HEK293 (cell line): Measurements from ENCODE around the gene ANKRD53.
"Not testable (repeated sequence)": the region's sequence is repeated elsewhere in the genome, so short reads cannot be mapped to it uniquely, and the experiment has no call there.

ENCODE experiments used
- CTCF ChIA-PET: fragments of 350-600 bp; formaldehyde crosslinking; extraction: SDS; loops from one replicate; lab custom pipeline; 2021; ENCODE audit warnings: antibody characterized with exemption; lab: Yijun Ruan, JAX
- POLR2A ChIA-PET: fragments of 300-600 bp; formaldehyde crosslinking; extraction: SDS; loops from one replicate; lab custom pipeline; 2020; ENCODE audit warnings: antibody characterized with exemption, inconsistent platforms; lab: Yijun Ruan, JAX
- H3K27ac ChIP-seq: fragments of 200-500 bp; sonication (Bioruptor generic); 2 replicates; pipeline ENCODE4 v1.5.1; 2014; ENCODE audit warnings: low read depth, low read length, control low read depth, inconsistent platforms; ENCODE audit errors: extremely low read depth
- H3K36me3 ChIP-seq, 2 experiments: fragments of 200-500 bp in 1 of 2; sonication (Bioruptor generic) in 1 of 2; 1 replicate in 1 of 2; 2 replicates in 1 of 2; pipeline ENCODE4 v1.5.1; 2014 to 2017; ENCODE audit warnings: inconsistent platforms in 2 of 2, low read length in 2 of 2; ENCODE audit not compliant: control insufficient read depth in 2 of 2, insufficient read depth in 1 of 2
- H3K4me1 ChIP-seq: fragments of 200-500 bp; sonication (Bioruptor generic); 2 replicates; pipeline ENCODE4 v1.5.1; 2014; ENCODE audit warnings: mild to moderate bottlenecking, low read length, inconsistent platforms; ENCODE audit not compliant: control insufficient read depth, insufficient read depth
- H3K4me3 ChIP-seq: 2 replicates; pipeline ENCODE4 v1.5.1; 2011; ENCODE audit warnings: low read depth, mild to moderate bottlenecking, control low read depth, low read length, moderate library complexity
- H3K9me3 ChIP-seq: fragments of 200-500 bp; sonication (Bioruptor generic); 2 replicates; pipeline ENCODE4 v1.5.1; 2014; ENCODE audit warnings: low read depth, low read length, inconsistent platforms; ENCODE audit not compliant: control insufficient read depth, insufficient read depth
- GLI2 ChIP-seq: fragments of 450-650 bp; formaldehyde crosslinking; IDR thresholded peaks from 2 replicates; pipeline ENCODE4; 2017; ENCODE audit warnings: missing biosample characterization, missing genetic modification characterization, low read depth, borderline replicate concordance
- KLF7 ChIP-seq: fragments of 450-650 bp; formaldehyde crosslinking; IDR thresholded peaks from 2 replicates; pipeline ENCODE4 v1.5.1; 2016; ENCODE audit warnings: missing biosample characterization, missing genetic modification characterization, borderline replicate concordance
- SCRT2 ChIP-seq: fragments of 450-650 bp; formaldehyde crosslinking; IDR thresholded peaks from 2 replicates; pipeline ENCODE4 v1.5.1; 2016; ENCODE audit warnings: missing biosample characterization, missing genetic modification characterization
- ZNF19 ChIP-seq: fragments of 450-650 bp; formaldehyde crosslinking; IDR thresholded peaks from 2 replicates; pipeline ENCODE4; 2016; ENCODE audit warnings: missing biosample characterization, missing genetic modification characterization, low read depth
- ZNF548 ChIP-seq: fragments of 450-650 bp; formaldehyde crosslinking; IDR thresholded peaks from 2 replicates; pipeline ENCODE4 v1.5.1; 2016; ENCODE audit warnings: missing biosample characterization, missing genetic modification characterization
- ZNF623 ChIP-seq: fragments of 450-650 bp; formaldehyde crosslinking; IDR thresholded peaks from 2 replicates; pipeline ENCODE4 v1.5.1; 2016; ENCODE audit warnings: missing biosample characterization, missing genetic modification characterization
- TF ChIP-seq, protein P1 (sequence below): fragments of 450-650 bp; formaldehyde crosslinking; IDR thresholded peaks from 2 replicates; pipeline ENCODE4 v1.5.1; 2016; ENCODE audit warnings: missing biosample characterization, missing genetic modification characterization
- TF ChIP-seq, protein P2 (sequence below): fragments of 450-650 bp; formaldehyde crosslinking; IDR thresholded peaks from 2 replicates; pipeline ENCODE4 v1.5.0; 2017; ENCODE audit warnings: missing biosample characterization, missing genetic modification characterization, borderline replicate concordance
- TF ChIP-seq, protein P3 (sequence below): sonication (generic); formaldehyde crosslinking; IDR thresholded peaks from 2 replicates; pipeline ENCODE4 v1.8.1; 2022; ENCODE audit warnings: mild to moderate bottlenecking, moderate library complexity, missing genetic modification reagents

Gene ANKRD53

DNA sequence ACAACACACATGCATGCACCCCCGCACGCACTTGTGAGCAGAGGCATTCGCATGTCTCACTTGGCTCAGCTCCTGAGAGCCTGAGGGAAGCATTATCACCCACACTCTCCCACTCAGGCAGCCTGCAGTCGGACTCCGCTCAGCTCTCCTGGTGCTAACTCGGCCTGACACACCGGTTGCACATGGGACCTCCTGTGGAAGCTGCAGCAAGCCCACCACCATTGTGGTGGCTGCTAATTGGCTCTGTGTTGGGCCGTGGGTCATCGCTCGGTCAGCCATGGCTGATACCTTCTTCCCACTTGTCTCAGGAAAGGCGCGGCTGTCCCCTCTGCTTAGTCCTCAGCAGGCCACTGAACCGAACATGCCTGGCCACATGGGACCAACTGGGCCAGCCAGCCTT is 29.9 kb downstream of the ANKRD53 start:
- H3K4me1 ChIP-seq: no peaks in the 10 kb centered on the region
- TF ChIP-seq ZNF623 (no peak), ZNF548 (tag by site-specific recombination) (no peak)
- H3K4me3 ChIP-seq: no peak overlapping the region
- POLR2A ChIA-PET: no interaction called here
- no peaks in the 10 kb centered on the region for H3K36me3 ChIP-seq
- H3K9me3 ChIP-seq: no peaks in the 10 kb centered on the region
- CTCF ChIA-PET: interaction anchor here (0.8 kb wide), 1 partner anchor 147 kb away, joined by 3 read pairs; no protein-coding TSS in a partner anchor
- no peak overlapping the region for H3K27ac ChIP-seq

DNA sequence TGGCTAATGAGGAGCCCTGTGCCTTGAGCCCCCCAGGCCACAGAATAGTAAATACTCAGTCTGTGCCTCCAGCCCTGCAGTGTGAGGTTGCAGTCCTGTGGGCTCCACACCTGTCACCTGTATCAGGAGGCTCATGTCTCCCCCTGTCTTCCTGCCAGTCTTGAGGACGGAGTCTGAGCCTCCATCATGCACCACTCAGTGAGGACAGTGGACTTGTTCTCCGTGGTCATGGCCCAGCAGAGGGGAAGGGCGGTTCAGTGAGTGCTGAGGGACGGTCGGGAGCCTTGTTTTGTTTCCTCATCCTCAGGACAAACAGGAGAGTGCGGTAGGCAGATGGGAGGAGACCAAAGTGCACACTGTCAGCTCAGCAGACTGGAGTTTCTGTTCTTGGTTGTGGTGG is 33.4 kb downstream of the ANKRD53 start:
- CTCF ChIA-PET: interaction anchor here (1.8 kb wide), 1 partner anchor 10 kb away, joined by 14 read pairs; no protein-coding TSS in a partner anchor
- H3K27ac ChIP-seq, H3K4me1 ChIP-seq, POLR2A ChIA-PET, H3K4me3 ChIP-seq, H3K9me3 ChIP-seq, H3K36me3 ChIP-seq: not testable (repeated sequence)

DNA sequence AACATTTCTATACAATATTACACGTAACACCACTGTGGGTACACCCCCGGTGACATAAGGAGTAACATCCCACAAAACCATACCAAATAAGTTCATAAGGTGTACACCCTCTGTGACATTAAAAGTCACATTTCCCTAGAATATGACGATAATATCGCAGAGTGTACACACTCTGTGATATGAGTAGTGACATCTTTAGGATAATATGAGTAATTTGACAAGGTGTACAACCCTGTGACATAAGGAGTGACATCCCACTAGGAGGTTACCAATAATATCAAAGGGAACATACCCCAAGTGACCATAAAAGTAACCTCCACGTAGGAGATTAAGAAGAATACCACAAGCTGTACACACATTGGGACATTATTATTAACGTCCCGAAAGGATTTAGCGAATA is 40.2 kb downstream of the ANKRD53 start:
- H3K36me3 ChIP-seq: no peaks in the 10 kb centered on the region
- H3K27ac ChIP-seq: no peak overlapping the region
- CTCF ChIA-PET: no interaction called here
- POLR2A ChIA-PET: no interaction called here
- TF ChIP-seq GLI2 (tag by site-specific recombination) (no peak), SCRT2 (no peak), KLF7 (tag by site-specific recombination) (no peak), ZNF19 (tag by site-specific recombination) (no peak)
- TF ChIP-seq, protein P1, sequence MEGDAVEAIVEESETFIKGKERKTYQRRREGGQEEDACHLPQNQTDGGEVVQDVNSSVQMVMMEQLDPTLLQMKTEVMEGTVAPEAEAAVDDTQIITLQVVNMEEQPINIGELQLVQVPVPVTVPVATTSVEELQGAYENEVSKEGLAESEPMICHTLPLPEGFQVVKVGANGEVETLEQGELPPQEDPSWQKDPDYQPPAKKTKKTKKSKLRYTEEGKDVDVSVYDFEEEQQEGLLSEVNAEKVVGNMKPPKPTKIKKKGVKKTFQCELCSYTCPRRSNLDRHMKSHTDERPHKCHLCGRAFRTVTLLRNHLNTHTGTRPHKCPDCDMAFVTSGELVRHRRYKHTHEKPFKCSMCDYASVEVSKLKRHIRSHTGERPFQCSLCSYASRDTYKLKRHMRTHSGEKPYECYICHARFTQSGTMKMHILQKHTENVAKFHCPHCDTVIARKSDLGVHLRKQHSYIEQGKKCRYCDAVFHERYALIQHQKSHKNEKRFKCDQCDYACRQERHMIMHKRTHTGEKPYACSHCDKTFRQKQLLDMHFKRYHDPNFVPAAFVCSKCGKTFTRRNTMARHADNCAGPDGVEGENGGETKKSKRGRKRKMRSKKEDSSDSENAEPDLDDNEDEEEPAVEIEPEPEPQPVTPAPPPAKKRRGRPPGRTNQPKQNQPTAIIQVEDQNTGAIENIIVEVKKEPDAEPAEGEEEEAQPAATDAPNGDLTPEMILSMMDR (tag by site-specific recombination): no peak
- TF ChIP-seq, protein P2, sequence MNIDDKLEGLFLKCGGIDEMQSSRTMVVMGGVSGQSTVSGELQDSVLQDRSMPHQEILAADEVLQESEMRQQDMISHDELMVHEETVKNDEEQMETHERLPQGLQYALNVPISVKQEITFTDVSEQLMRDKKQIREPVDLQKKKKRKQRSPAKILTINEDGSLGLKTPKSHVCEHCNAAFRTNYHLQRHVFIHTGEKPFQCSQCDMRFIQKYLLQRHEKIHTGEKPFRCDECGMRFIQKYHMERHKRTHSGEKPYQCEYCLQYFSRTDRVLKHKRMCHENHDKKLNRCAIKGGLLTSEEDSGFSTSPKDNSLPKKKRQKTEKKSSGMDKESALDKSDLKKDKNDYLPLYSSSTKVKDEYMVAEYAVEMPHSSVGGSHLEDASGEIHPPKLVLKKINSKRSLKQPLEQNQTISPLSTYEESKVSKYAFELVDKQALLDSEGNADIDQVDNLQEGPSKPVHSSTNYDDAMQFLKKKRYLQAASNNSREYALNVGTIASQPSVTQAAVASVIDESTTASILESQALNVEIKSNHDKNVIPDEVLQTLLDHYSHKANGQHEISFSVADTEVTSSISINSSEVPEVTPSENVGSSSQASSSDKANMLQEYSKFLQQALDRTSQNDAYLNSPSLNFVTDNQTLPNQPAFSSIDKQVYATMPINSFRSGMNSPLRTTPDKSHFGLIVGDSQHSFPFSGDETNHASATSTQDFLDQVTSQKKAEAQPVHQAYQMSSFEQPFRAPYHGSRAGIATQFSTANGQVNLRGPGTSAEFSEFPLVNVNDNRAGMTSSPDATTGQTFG (tag by site-specific recombination): no peak
- TF ChIP-seq, protein P3, sequence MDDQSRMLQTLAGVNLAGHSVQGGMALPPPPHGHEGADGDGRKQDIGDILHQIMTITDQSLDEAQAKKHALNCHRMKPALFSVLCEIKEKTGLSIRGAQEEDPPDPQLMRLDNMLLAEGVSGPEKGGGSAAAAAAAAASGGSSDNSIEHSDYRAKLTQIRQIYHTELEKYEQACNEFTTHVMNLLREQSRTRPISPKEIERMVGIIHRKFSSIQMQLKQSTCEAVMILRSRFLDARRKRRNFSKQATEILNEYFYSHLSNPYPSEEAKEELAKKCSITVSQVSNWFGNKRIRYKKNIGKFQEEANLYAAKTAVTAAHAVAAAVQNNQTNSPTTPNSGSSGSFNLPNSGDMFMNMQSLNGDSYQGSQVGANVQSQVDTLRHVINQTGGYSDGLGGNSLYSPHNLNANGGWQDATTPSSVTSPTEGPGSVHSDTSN: no peak
- no peak overlapping the region for H3K4me3 ChIP-seq
- H3K9me3 ChIP-seq: no peaks in the 10 kb centered on the region
- no peaks in the 10 kb centered on the region for H3K4me1 ChIP-seq

DNA sequence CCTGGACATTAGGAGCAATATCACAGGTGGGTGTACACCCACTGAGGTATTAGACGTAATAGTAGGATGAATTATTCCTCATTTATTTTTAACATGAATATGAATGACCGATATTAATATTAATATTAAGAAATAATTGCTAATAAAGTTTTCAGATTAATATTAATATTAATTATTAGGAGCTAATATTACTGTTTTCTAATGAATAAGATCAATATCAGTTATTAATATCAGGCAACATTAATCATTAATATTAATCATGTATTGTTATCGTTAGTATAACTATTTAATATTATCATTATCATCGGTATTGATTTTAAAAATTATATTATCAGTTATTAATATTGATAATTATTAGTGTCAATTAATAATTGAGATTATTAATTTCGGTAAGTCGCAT is 41.6 kb downstream of the ANKRD53 start:
- CTCF ChIA-PET: interaction anchor here (1.1 kb wide), 1 partner anchor 19 kb away, joined by 5 read pairs; no protein-coding TSS in a partner anchor
- POLR2A ChIA-PET: not testable (repeated sequence)

DNA sequence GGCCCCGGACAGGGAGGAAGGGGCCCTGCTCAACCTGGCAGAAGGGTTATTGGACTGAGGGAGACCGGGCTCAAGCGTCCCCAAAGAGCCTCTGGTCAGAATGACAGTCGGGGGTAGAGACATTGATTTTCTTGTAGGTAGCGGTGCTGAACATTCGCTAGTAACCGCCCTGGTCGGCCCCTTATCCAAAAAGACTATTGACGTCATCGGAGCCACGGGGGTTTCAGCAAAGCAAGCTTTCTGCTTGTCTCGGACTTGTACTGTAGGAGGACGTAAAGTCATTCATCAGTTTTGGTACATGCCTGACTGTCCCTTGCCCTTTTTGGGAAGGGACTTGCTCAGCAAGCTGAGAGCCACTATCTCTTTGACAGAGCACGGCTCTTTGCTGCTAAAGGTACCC is 43.0 kb downstream of the ANKRD53 start:
- H3K27ac ChIP-seq, H3K4me1 ChIP-seq, H3K4me3 ChIP-seq, H3K9me3 ChIP-seq, H3K36me3 ChIP-seq, POLR2A ChIA-PET: not testable (repeated sequence)
- CTCF ChIA-PET: interaction anchor here (1.3 kb wide), 1 partner anchor 19 kb away, joined by 5 read pairs; no protein-coding TSS in a partner anchor

More for the DNA sequence above, 41.6 kb downstream of the ANKRD53 start:
- H3K36me3 ChIP-seq, H3K4me1 ChIP-seq, H3K4me3 ChIP-seq, H3K27ac ChIP-seq, H3K9me3 ChIP-seq: not testable (repeated sequence)
